ENCODE data around the gene FSTL1.

The FSTL1 gene

GRCh38 chr3:120468635-120469295, 18.0 kb upstream of the FSTL1 start:
- no peak overlapping the region for H3K4me3 ChIP-seq (ENCODE audit: low read depth, low read length)

DNA sequence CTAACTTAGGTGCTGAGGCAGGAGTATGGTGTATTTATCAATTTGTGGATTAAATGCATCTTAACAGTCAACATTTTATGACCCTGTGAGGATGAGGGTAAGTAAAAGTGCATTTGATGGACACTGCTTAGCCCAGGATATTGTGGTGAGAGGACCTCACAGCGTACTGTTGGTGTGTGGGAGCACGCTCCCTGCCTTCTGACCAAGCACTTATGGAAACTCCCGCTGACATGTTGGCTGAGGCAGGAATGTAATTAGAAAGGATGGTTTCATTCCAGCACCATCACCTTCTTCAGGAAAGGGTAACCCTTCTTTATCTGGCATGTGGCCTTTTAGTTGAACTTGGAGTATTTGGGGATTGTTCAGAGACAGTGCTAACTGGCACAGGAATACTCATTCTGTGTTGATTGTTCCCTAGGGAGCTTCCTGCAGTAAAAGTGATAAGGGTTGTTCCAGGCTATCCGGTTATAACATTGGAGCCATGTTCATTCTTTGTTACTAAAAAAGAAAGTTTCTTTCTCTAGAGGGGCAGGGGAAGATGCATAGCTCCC, 11.7 kb upstream of the FSTL1 start:
- no peak overlapping the region for H3K4me3 ChIP-seq (ENCODE audit: low read depth, low read length)

DNA sequence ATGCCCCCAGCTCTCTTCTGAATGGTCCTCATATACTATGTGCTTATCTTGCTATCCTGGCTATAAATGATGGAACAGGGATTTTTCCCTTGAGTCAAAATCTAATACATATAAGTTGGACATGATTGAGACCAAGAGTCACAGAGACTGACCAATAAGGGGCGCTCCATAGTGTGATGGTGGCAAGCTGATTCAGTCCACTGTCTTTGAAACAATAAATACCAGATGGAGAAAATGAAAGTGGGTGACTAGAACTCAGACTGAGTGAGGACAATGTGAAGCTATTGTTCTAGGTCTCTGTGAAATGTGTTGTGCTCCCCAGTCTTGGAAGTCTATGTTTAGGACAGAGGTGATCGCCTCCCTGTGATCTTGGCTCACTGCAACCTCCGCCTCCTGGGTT, 10.6 kb upstream of the FSTL1 start:
- H3K4me3 ChIP-seq (ENCODE audit: low read depth, low read length), result no peak overlapping the region

DNA sequence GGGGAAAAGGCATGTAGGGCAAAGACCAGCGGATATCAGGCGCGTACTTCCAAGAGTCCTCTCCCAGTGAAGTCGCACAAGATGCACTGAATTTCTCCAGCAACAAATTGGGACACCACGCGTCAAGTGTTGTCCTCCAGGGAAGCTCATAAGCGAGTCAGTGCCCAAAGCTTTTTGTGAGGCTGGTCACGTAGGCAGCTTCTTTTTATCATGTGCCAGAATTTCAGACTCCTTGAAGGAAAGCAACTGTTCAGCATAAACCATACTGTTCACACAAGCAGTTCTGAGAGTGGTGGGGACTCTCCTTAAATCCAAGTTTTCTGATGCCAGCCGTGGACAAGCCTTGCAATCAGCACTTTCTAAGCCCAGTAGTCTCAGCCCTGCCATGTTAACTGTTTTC, 10.1 kb upstream of the FSTL1 start:
- H3K4me3 ChIP-seq (ENCODE audit: low read depth, low read length), result no peak overlapping the region

GRCh38 chr3:120460181-120460790, 9.5 kb upstream of the FSTL1 start:
- H3K4me3 ChIP-seq (ENCODE audit: low read depth, low read length), result no peak overlapping the region

DNA sequence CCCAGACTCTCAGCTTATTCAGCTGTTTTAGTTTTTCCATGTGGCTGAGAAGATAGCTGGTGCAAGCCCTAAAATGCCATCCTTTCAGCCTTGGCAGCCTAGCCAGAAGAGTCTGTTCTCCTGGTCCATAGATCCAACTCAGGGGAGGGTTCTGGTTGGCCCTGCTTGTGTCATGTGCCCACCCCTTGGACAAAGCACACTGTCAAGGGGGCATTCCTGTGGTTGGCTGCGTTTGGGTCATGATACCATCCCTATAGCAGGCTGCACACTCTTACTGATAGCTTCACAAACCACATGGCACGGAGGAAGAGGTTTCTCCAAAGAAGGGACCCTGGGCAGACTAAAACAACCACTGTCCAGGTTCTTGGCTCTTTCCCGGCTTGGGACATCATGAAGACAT, 8.4 kb upstream of the FSTL1 start:
- H3K4me3 ChIP-seq (ENCODE audit: low read depth, low read length), result no peak overlapping the region

GRCh38 chr3:120457827-120458226, 7.0 kb upstream of the FSTL1 start:
- H3K4me3 ChIP-seq (ENCODE audit: low read depth, low read length), result no peak overlapping the region

DNA sequence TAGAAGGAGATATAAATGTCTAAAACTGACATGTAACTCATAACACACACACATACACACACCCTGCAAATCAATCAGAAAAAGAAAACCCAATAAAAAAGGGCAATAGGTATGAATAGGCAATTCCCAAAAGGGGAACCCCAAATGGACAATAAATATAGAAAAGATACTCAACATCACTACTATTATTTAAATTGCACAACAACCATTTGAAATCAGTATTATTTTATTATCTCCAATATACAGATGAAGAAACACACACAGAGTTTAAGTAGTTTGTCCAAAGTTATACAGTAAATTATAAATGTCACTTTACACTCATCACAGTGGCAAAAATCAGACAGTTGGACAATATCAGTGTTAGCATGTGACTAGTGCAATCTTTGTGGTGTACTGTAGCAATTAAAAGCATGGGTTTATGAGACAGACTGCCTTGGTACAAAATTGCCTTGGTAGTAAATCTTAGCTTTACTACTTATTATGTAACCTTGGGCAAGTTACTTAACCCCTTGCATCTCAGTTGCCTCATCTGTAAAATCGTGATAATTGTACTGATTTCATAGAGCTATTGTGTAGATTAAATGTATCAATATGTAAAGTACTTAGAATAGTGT, 3.4 kb upstream of the FSTL1 start:
- H3K4me3 ChIP-seq (ENCODE audit: low read depth, low read length), result no peak overlapping the region

- no peak overlapping the region for H3K4me3 ChIP-seq (ENCODE audit: low read depth, low read length)
These were observed 2.0 kb upstream of the FSTL1 start for GRCh38 chr3:120452816-120453215.

- no peak overlapping the region for H3K4me3 ChIP-seq (ENCODE audit: low read depth, low read length)
These were observed 1.0 kb upstream of the FSTL1 start for GRCh38 chr3:120451806-120452205.

DNA sequence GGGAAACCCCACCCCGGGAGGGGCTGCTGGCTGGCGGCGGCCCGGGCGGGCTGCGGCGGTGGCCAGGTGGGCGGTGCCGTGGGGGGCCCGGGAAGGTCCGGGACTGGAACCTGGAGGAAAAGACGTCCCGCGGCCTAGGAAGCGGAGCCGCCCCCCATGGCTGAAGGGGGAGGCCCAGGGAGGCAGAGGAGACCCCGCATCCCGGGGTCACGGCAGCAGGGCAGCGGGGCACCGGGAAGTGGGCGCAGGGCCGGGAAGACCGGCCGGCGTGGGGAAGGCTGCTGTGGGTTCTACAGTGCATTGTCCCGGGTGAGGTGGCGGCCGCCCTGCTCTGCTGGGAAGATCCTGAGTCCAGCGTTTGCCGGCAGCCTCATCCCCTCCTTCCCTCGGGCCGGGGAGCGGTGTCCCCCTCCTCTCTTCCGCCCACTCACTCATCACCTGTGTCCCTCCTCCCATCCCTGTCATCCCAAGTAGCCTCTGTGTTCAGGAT, 525 bp upstream of the FSTL1 start:
- peak overlapping the region; percentile 80 for H3K4me3 ChIP-seq (ENCODE audit: low read depth, low read length)

DNA sequence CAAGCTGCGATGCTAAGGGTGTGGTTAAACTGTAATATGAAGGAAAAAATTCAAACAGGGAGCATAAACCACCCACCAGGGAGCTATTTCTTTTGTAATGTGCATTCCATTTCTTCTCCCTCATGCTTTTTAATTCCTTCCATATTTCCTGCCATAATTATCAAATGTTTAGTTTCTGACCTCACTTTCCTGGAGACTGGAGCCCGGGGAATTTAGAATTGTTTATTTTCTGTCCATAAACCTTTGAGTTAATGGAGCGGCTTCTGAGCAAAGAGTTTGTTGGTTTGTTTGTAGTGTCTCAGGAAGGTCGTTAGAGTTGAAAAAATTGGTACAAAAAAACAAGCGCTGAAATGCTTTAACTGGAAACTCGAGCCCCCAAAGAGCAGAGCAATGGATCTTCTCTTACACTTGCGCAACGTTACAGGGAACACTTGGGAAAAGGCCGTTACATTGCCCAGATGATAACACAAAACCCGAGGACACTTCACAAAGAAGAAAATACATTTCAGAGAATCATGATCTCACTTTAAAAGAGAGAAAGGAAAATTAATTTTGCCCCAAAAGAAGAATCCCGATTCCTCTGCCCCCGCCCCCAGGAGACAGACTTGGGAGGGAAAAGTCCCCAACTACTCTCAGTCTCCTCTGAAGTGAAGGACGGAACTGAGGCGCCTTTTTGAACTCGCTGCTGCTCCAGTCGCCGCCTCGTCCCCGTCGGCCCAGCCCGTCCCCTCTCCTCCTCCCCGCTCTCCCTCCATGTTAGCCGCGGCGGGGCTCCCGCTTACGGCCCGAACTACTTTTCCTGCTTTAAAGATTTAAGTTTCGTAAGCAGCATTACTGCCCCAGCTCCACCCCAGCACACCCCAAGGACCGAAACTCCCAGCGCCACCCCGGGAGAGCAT, 842 bp downstream of the FSTL1 start:
- peak overlapping the region; percentile 80 for H3K4me3 ChIP-seq (ENCODE audit: low read depth, low read length)

GRCh38 chr3:120449251-120449650, 1.5 kb downstream of the FSTL1 start:
- peak overlapping the region; percentile 80 for H3K4me3 ChIP-seq (ENCODE audit: low read depth, low read length)

- H3K4me3 ChIP-seq (ENCODE audit: low read depth, low read length), result peak overlapping the region; percentile 14
These were observed 2.0 kb downstream of the FSTL1 start for GRCh38 chr3:120448756-120449155.

- no peak overlapping the region for H3K4me3 ChIP-seq (ENCODE audit: low read depth, low read length)
These were observed 3.7 kb downstream of the FSTL1 start for GRCh38 chr3:120446891-120447668.

DNA sequence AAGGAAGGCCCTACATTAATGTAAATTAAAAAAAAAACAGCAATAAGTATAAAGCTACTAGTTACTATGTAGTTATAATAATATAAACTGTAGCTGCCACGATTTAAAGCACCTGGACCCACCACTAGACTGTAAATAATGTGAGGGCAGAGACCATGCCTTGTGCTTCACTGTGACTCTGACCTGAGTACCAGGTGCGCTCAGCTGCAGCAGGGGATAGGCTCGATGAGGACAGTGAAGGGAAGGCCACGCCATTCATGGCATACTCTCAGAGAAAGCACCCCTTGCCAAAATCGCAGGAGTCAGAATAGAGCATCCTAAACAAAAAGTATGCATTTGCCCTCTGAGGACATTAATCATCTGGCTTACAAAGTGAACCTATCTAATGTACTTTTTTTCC, 5.1 kb downstream of the FSTL1 start:
- no peak overlapping the region for H3K4me3 ChIP-seq (ENCODE audit: low read depth, low read length)

DNA sequence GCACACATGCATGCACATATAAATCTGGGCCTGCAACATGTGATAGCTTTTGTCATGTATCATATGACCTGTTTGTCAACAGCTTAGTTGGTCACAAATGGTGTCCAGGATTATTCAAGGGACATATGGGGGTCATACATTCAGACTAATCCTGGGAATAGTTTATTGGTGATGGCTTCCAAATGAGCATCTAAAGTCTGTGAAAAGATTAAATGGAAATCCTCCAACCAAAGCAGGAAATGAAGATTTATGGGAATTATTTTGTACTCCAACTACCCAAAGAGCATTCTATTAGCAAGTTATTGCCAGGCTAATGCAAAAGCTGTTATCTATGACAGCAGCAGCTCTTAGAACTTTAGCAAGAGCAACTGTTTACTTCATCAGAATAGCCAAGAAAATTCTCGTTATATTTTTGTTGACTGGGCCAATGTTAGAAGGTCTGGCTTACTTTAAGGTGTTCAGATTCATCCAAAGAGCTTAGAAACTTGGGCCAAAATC, 7.1 kb downstream of the FSTL1 start:
- no peak overlapping the region for H3K4me3 ChIP-seq (ENCODE audit: low read depth, low read length)

DNA sequence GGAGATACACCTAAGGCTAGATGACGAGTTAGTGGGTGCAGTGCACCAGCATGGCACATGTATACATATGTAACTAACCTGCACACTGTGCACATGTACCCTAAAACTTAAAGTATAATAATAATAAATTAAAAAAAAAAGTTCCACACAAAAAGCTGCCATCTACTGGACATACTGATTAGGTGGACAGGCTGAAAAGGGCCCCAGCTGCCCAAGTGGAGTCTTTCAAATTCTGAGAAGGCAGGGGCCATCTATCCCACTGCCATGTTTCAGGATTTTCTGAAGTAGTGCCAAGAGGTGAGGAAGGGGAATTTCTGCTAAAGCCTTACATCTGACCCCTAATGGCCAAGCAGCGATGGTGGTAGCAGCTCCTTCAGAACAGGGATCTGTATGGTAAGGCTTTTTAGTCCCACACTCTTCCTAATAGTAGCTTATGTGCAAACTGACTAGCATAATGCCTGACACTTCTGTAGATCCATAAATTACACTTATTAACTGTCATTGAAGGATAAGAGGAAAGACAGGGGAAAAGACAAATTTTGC, 7.7 kb downstream of the FSTL1 start:
- no peak overlapping the region for H3K4me3 ChIP-seq (ENCODE audit: low read depth, low read length)

DNA sequence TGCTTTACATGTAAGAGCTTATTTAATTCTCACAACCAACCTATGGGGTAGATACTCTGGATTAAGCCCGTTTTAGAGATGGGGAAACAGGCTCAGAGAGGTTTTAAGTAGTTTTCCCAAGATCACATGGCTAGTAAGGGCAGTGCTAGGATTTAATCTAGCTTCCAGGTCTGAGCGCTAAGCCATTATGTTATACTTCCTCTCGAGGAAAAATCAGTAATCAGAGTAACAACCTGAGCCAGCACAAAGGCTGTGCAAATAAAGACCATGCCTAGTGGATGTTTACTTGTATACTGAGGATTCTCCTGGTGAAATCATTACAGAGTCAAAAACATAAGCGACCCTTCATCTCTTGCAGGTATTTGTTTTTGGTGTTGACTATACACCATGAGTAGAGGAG, 9.0 kb downstream of the FSTL1 start:
- H3K4me3 ChIP-seq (ENCODE audit: low read depth, low read length), result no peak overlapping the region

- H3K4me3 ChIP-seq (ENCODE audit: low read depth, low read length), result no peak overlapping the region
These were observed 10.0 kb downstream of the FSTL1 start for GRCh38 chr3:120440762-120441161.

All from iPS-11a (cell line).